ENCODE measurements around the gene TMEM37.

TMEM37 gene

DNA sequence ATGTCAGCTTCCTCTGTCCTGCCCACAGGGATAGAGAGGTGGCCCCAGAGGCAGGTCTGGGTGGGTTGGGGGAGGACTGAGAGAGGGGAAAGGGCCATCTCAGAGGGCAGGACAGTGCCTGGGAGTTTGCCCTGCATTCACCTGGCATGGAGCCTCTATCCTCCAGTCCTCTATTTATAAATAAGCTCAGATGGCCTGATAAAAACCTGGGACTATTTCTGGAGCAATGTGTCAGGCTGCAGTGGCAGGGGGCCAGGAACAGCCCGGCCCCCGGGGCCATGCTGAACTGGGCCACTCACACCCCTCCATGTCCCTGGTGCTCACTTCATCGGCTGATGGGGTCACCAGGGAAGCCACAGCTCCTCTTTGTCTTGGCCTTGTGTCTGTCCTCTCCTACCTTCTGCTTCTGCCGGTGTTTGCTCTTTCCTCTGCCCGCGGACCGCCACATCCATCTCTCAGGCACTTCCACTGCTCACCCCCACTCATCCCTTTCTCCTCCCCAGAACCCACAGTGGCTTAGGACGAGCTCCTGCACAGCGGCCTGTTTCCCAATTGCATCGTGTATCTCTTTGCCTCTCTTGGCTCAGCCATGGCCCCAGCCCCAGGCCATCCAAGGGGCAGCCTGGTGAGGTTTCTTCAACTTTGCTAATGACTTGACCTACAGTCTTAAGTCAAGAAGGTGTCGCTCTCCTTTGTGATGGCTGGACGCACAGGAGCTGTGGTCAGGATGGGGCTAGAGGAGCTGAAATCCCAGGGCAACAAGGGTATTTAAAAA lies 53.9 kb downstream of the TMEM37 start:
- TF ChIP-seq CTCF (IDR thresholded peaks at IDR 0.05; ENCODE audit: low read depth, low read length) (no peak), POLR2A (IDR thresholded peaks at IDR 0.05; ENCODE audit: extremely low read depth, insufficient read length) (no peak), MAX (IDR thresholded peaks at IDR 0.05; ENCODE audit: low read depth, low read length) (no peak), MYC (IDR thresholded peaks at IDR 0.05; ENCODE audit: low read depth, low read length) (no peak)
- H3K4me3 ChIP-seq (ENCODE audit: low read depth, low read length): no peak overlapping the region
- no peak for DNase-seq (ENCODE audit: low read depth)

DNA sequence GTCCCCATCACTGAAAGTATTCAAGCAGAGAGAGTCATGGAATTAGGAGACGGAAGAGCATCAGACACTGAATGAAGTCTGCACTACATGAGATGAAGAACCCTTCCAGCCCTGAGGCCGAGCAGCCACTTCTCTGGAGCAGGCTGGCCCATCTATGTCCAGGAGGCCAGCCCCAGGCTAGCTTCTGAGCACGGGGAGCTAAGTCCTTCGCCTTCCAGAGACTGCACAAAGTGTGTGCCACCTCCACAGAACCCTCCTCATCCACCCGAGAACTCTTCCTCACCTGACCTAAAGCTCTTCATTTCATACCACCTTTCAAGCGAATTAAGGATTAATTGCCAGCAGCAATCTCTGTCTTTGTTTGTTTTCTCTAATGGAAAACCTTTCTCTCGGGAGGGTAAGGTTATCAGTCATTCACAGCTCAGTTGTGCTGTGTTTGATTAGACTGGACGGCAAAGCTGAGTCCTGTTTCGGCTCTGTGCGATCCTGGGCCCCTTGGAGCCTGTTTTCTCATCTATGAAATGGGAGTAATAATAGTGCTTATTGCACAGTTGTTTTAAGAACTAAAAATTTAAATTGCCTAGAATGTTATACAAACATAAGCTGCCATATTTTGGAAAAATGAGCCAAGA lies 54.7 kb downstream of the TMEM37 start:
- TF ChIP-seq CTCF (IDR thresholded peaks at IDR 0.05; ENCODE audit: low read depth, low read length): no peak
- no peak for TF ChIP-seq MYC (IDR thresholded peaks at IDR 0.05; ENCODE audit: low read depth, low read length)
- TF ChIP-seq POLR2A (IDR thresholded peaks at IDR 0.05; ENCODE audit: extremely low read depth, insufficient read length): no peak
- TF ChIP-seq MAX (IDR thresholded peaks at IDR 0.05; ENCODE audit: low read depth, low read length): no peak
- H3K4me3 ChIP-seq (ENCODE audit: low read depth, low read length): no peak overlapping the region
- no peak for DNase-seq (ENCODE audit: low read depth)

GRCh38 chr2:119486886-119487285 lies 55.2 kb downstream of the TMEM37 start:
- H3K4me3 ChIP-seq (ENCODE audit: low read depth, low read length): no peak overlapping the region
- TF ChIP-seq MYC (IDR thresholded peaks at IDR 0.05; ENCODE audit: low read depth, low read length) (no peak), CTCF (IDR thresholded peaks at IDR 0.05; ENCODE audit: low read depth, low read length) (no peak), POLR2A (IDR thresholded peaks at IDR 0.05; ENCODE audit: extremely low read depth, insufficient read length) (no peak), MAX (IDR thresholded peaks at IDR 0.05; ENCODE audit: low read depth, low read length) (no peak)
- no peak for DNase-seq (ENCODE audit: low read depth)

GRCh38 chr2:119487434-119488244 lies 56.0 kb downstream of the TMEM37 start:
- TF ChIP-seq MAX (IDR thresholded peaks at IDR 0.05; ENCODE audit: low read depth, low read length): no peak
- TF ChIP-seq CTCF (IDR thresholded peaks at IDR 0.05; ENCODE audit: low read depth, low read length): no peak
- no peak for TF ChIP-seq MYC (IDR thresholded peaks at IDR 0.05; ENCODE audit: low read depth, low read length)
- no peak for TF ChIP-seq POLR2A (IDR thresholded peaks at IDR 0.05; ENCODE audit: extremely low read depth, insufficient read length)
- H3K4me3 ChIP-seq (ENCODE audit: low read depth, low read length): no peak overlapping the region
- DNase-seq (ENCODE audit: low read depth): no peak

Measured in NB4 (cell line).